ENCODE results near the gene CCSER2. TPM values are rescaled to one million over a fixed set of nuclear protein-coding genes. Genes with fewer than 3 reads are reported as not detected.

The CCSER2 gene
- total RNA-seq, 1 experiment from 2014 or later: 28.9 TPM

GRCh38 chr10:84397735-84398144 is 69.4 kb downstream of the CCSER2 start:
- H2AFZ ChIP-seq (ENCODE audit: low read depth, low read length, poor library complexity, severe bottlenecking): no peak overlapping the region
- no peak overlapping the region for H3K4me3 ChIP-seq (replicated peaks in 1 of 2; ENCODE audit: low read depth in 1 of 2, low read length in 2 of 2)
- no peaks in the 10 kb centered on the region for H3K36me3 ChIP-seq (ENCODE audit: control insufficient read depth in 1 of 2, insufficient read depth in 2 of 2, low read length in 2 of 2)
- no peak overlapping the region for H3K27ac ChIP-seq (ENCODE audit: low read depth, low read length)
- ChIA-PET RAD21 (ENCODE audit: low non-redundant PET in 1 of 2, low total read pairs in 2 of 2, uncharacterized antibody in 2 of 2, unreplicated experiment in 2 of 2) (no interaction called here), POLR2A (no interaction called here), CTCF (interaction anchor here (1.1 kb wide), 1 partner anchor 32 kb away, joined by 3 read pairs; no protein-coding TSS in a partner anchor)
- BruUV-seq (replicated peaks): no TSS peak
- TF ChIP-seq JUND (IDR thresholded peaks at IDR 0.05) (no peak), CEBPB (IDR thresholded peaks at IDR 0.05; ENCODE audit: low read depth) (no peak), SRF (IDR thresholded peaks at IDR 0.05; ENCODE audit: low read depth) (no peak), EZH2phosphoT487 (IDR thresholded peaks at IDR 0.05; ENCODE audit: borderline replicate concordance) (no peak), ZNF274 (IDR thresholded peaks at IDR 0.05; ENCODE audit: low read depth, low read length) (no peak), CBX3 (IDR thresholded peaks at IDR 0.05; ENCODE audit: low read depth) (no peak), ZFX (IDR thresholded peaks at IDR 0.05) (no peak), EZH2 (IDR thresholded peaks at IDR 0.05) (no peak), POLR2A (IDR thresholded peaks at IDR 0.05; ENCODE audit: borderline replicate concordance, extremely low read depth, insufficient read depth, insufficient read length) (no peak), SP1 (IDR thresholded peaks at IDR 0.05; ENCODE audit: low read depth) (no peak), SIN3A (IDR thresholded peaks at IDR 0.05; ENCODE audit: low read depth) (no peak), YY1 (IDR thresholded peaks at IDR 0.05; ENCODE audit: extremely low read depth, insufficient replicate concordance, low read depth, low read length) (no peak), FOSL1 (IDR thresholded peaks at IDR 0.05; ENCODE audit: low read depth) (no peak), ELF1 (IDR thresholded peaks at IDR 0.05; ENCODE audit: borderline replicate concordance, low read depth) (no peak)
- TF ChIP-seq, protein P1, sequence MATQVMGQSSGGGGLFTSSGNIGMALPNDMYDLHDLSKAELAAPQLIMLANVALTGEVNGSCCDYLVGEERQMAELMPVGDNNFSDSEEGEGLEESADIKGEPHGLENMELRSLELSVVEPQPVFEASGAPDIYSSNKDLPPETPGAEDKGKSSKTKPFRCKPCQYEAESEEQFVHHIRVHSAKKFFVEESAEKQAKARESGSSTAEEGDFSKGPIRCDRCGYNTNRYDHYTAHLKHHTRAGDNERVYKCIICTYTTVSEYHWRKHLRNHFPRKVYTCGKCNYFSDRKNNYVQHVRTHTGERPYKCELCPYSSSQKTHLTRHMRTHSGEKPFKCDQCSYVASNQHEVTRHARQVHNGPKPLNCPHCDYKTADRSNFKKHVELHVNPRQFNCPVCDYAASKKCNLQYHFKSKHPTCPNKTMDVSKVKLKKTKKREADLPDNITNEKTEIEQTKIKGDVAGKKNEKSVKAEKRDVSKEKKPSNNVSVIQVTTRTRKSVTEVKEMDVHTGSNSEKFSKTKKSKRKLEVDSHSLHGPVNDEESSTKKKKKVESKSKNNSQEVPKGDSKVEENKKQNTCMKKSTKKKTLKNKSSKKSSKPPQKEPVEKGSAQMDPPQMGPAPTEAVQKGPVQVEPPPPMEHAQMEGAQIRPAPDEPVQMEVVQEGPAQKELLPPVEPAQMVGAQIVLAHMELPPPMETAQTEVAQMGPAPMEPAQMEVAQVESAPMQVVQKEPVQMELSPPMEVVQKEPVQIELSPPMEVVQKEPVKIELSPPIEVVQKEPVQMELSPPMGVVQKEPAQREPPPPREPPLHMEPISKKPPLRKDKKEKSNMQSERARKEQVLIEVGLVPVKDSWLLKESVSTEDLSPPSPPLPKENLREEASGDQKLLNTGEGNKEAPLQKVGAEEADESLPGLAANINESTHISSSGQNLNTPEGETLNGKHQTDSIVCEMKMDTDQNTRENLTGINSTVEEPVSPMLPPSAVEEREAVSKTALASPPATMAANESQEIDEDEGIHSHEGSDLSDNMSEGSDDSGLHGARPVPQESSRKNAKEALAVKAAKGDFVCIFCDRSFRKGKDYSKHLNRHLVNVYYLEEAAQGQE (IDR thresholded peaks at IDR 0.05; ENCODE audit: low read depth): no peak
- TF ChIP-seq, protein P2, sequence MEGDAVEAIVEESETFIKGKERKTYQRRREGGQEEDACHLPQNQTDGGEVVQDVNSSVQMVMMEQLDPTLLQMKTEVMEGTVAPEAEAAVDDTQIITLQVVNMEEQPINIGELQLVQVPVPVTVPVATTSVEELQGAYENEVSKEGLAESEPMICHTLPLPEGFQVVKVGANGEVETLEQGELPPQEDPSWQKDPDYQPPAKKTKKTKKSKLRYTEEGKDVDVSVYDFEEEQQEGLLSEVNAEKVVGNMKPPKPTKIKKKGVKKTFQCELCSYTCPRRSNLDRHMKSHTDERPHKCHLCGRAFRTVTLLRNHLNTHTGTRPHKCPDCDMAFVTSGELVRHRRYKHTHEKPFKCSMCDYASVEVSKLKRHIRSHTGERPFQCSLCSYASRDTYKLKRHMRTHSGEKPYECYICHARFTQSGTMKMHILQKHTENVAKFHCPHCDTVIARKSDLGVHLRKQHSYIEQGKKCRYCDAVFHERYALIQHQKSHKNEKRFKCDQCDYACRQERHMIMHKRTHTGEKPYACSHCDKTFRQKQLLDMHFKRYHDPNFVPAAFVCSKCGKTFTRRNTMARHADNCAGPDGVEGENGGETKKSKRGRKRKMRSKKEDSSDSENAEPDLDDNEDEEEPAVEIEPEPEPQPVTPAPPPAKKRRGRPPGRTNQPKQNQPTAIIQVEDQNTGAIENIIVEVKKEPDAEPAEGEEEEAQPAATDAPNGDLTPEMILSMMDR (IDR thresholded peaks at IDR 0.05 in 2 of 3, conservative IDR thresholded peaks at IDR 0.05 in 1 of 3; ENCODE audit: borderline replicate concordance in 1 of 3, insufficient read depth in 1 of 3, low read depth in 2 of 3, low read length in 2 of 3): no peak
- TF ChIP-seq, protein P3, sequence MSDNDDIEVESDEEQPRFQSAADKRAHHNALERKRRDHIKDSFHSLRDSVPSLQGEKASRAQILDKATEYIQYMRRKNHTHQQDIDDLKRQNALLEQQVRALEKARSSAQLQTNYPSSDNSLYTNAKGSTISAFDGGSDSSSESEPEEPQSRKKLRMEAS (IDR thresholded peaks at IDR 0.05): no peak
- TF ChIP-seq, protein P4, sequence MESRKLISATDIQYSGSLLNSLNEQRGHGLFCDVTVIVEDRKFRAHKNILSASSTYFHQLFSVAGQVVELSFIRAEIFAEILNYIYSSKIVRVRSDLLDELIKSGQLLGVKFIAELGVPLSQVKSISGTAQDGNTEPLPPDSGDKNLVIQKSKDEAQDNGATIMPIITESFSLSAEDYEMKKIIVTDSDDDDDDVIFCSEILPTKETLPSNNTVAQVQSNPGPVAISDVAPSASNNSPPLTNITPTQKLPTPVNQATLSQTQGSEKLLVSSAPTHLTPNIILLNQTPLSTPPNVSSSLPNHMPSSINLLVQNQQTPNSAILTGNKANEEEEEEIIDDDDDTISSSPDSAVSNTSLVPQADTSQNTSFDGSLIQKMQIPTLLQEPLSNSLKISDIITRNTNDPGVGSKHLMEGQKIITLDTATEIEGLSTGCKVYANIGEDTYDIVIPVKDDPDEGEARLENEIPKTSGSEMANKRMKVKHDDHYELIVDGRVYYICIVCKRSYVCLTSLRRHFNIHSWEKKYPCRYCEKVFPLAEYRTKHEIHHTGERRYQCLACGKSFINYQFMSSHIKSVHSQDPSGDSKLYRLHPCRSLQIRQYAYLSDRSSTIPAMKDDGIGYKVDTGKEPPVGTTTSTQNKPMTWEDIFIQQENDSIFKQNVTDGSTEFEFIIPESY (IDR thresholded peaks at IDR 0.05; ENCODE audit: extremely low read depth, insufficient replicate concordance, low read length): no peak
- TF ChIP-seq, protein P5, sequence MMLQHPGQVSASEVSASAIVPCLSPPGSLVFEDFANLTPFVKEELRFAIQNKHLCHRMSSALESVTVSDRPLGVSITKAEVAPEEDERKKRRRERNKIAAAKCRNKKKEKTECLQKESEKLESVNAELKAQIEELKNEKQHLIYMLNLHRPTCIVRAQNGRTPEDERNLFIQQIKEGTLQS (IDR thresholded peaks at IDR 0.05): no peak
- H3K9ac ChIP-seq (ENCODE audit: low read length): no peak overlapping the region
- no peaks in the 10 kb centered on the region for H3K4me1 ChIP-seq (ENCODE audit: control insufficient read depth in 1 of 2, insufficient read depth in 2 of 2, low read length in 2 of 2)
- H4K20me1 ChIP-seq (ENCODE audit: insufficient read depth): no peaks in the 10 kb centered on the region
- H3K9me3 ChIP-seq (ENCODE audit: control insufficient read depth in 1 of 2, insufficient read depth in 1 of 2, low read depth in 1 of 2, low read length in 2 of 2): no peaks in the 10 kb centered on the region
- H3K4me2 ChIP-seq (ENCODE audit: low read length): no peak overlapping the region
- intact Hi-C loops (cut with micrococcal nuclease): no loop called here
- H3K9me2 ChIP-seq (ENCODE audit: insufficient read depth): no peaks in the 10 kb centered on the region
- no peak for DNase-seq (ENCODE audit: low read depth, low spot score)
- no peaks in the 10 kb centered on the region for H3K27me3 ChIP-seq (ENCODE audit: insufficient read depth, low read length)
- no peaks in the 10 kb centered on the region; the same call in 1 of the 2 replicates for H3K79me2 ChIP-seq (ENCODE audit: insufficient read depth, low read length)
- ATAC-seq: no peak
